HG03280 (cell line): ENCODE measurements around the gene ZKSCAN5.
"Not testable (repeated sequence)": the region's sequence is repeated elsewhere in the genome, so short reads cannot be mapped to it uniquely, and the experiment has no call there.

Experiments
- ATAC-seq: cut with Tn5 transposase; IDR thresholded peaks from one replicate; pipeline ENCODE4 v1.9.1; 2021; ENCODE audit warnings: mild to moderate bottlenecking, moderate library complexity; ENCODE audit not compliant: unreplicated experiment

Gene ZKSCAN5

DNA sequence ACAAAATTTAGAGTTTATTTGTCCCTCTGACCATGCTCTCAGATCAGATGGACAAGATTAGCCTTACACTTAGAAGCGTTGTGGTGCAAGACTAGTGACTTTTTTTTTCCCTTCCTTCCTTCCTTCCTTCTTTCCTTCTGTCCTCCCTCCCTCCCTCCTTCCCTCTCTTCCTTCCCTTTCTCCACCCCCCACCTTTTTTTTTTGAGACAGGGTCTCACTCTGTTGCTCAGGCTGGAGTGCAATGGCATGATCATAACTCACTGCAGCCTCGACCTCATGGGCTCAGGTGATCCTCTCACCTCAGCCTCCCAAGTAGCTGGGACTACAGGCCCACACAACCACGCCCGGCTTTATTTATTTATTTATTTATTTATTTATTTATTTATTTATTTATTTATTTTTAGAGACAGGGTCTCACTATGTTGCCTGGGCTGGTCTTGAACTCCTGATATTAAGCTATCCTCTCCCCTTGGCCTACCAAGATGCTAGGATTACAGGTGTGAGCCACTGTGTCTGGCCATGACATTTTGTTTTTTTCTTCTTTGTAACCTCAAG, 76.4 kb downstream of the ZKSCAN5 start:
- not testable (repeated sequence) for ATAC-seq
